HEK293 (cell line): ENCODE data around the gene R3HDM2.

Source experiments
- ATF2 ChIP-seq: fragments of 450-650 bp; formaldehyde crosslinking; IDR thresholded peaks from 2 replicates; pipeline ENCODE4 v1.5.1; 2016; ENCODE audit warnings: missing biosample characterization, missing genetic modification characterization, low read depth
- CTCF ChIP-seq: fragments of 450-650 bp; formaldehyde crosslinking; IDR thresholded peaks from 2 replicates; pipeline ENCODE4 v1.5.1; 2016; ENCODE audit warnings: missing biosample characterization, missing genetic modification characterization
- ELK4 ChIP-seq: IDR thresholded peaks from 2 replicates; pipeline ENCODE4 v1.6.1; 2011; ENCODE audit warnings: mild to moderate bottlenecking, low read depth, low read length, borderline replicate concordance
- SETDB1 ChIP-seq: IDR thresholded peaks from one replicate; pipeline ENCODE4 v1.6.1; 2017; ENCODE audit warnings: mild to moderate bottlenecking, low read length, moderate library complexity, mixed read lengths; ENCODE audit not compliant: insufficient read length
- ZBTB10 ChIP-seq: fragments of 450-650 bp; formaldehyde crosslinking; IDR thresholded peaks from 2 replicates; pipeline ENCODE4 v1.5.1; 2016; ENCODE audit warnings: missing biosample characterization, missing genetic modification characterization
- ZBTB17 ChIP-seq: fragments of 450-650 bp; formaldehyde crosslinking; IDR thresholded peaks from 2 replicates; pipeline ENCODE4 v1.5.1; 2016; ENCODE audit warnings: missing biosample characterization, missing genetic modification characterization
- ZBTB8A ChIP-seq: fragments of 450-650 bp; formaldehyde crosslinking; IDR thresholded peaks from 2 replicates; pipeline ENCODE4 v1.5.1; 2016; ENCODE audit warnings: missing biosample characterization, missing genetic modification characterization
- ZNF660 ChIP-seq: fragments of 450-650 bp; IDR thresholded peaks from 2 replicates; pipeline ENCODE4 v1.5.1; 2018; ENCODE audit warnings: missing biosample characterization, mild to moderate bottlenecking, missing genetic modification characterization
- ZNF747 ChIP-seq: fragments of 450-650 bp; formaldehyde crosslinking; IDR thresholded peaks from 2 replicates; pipeline ENCODE4 v1.5.1; 2016; ENCODE audit warnings: missing biosample characterization, missing genetic modification characterization
- TF ChIP-seq, protein P1 (sequence below): sonication (generic); formaldehyde crosslinking; IDR thresholded peaks from 2 replicates; pipeline ENCODE4 v1.8.1; 2022; ENCODE audit warnings: mild to moderate bottlenecking, moderate library complexity, missing genetic modification reagents

GRCh38 chr12:57224278-57224972 lies 206.4 kb downstream of the R3HDM2 start:
- TF ChIP-seq ZNF660 (no peak), SETDB1 (no peak), ELK4 (no peak), ZBTB17 (tag by site-specific recombination) (no peak), ZBTB10 (tag by site-specific recombination) (no peak), CTCF (tag by site-specific recombination) (no peak), ATF2 (tag by site-specific recombination) (no peak), ZBTB8A (no peak), ZNF747 (tag by site-specific recombination) (no peak)
- TF ChIP-seq, protein P1, sequence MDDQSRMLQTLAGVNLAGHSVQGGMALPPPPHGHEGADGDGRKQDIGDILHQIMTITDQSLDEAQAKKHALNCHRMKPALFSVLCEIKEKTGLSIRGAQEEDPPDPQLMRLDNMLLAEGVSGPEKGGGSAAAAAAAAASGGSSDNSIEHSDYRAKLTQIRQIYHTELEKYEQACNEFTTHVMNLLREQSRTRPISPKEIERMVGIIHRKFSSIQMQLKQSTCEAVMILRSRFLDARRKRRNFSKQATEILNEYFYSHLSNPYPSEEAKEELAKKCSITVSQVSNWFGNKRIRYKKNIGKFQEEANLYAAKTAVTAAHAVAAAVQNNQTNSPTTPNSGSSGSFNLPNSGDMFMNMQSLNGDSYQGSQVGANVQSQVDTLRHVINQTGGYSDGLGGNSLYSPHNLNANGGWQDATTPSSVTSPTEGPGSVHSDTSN, result no peak
